Mesangial cell (primary cell): Measurements from ENCODE around the gene TRAF3IP3. TPM values are rescaled to one million over a fixed set of nuclear protein-coding genes. Genes with fewer than 3 reads are reported as not detected.

ENCODE experiments used
- total RNA-seq: library from RNA; depleted of rRNA; stranded (reverse); fragments of >200 nt; gene quantifications from 2 replicates; pipeline ENCODE4 v1.2.3, GENCODE V29; 2015

TRAF3IP3 gene
- not detected in 2 replicates for total RNA-seq

DNA sequence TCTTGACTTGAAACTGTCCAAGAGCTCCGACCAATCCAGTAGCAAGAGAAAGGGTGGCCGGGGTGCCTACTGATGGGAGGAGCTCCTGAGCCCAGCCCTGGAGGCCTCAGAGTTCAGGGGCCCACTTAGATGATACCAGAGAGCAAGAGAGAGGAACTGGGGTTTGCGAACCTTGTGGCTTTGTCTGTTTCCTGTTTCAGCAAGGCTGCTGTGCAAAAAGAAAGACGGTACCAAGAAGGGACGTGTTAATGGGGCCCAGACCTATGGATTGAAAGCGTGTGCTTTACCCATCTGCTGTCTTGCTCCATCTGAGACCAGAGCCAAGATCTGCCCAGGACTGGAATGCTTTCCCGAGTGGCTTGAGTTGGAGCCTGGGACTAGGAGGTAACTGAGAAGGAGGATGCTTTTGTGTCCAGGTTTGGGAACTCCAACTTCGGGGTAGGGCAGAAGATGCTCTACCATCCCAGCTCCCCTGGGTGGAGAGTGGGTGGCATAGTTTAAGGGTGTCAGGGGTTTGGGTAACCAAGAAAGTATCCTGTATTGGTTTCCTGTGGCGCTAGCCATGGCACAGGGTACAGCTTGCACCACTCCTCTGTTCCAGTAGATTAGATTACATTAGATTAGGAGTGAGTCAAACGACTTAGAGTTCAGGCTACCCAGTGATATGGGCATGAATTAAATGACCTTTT is at the start of gene TRAF3IP3:
TSS of gene TRAF3IP3 (plus strand) at position 128 of the 689 bp plus-strand sequence. CDS start 3,987 bp downstream, outside the sequence.

GRCh38 chr1:209784265-209785169 is 28.7 kb downstream of the TRAF3IP3 start, which contains the start of gene C1orf74:
Gene C1orf74 (minus strand): TSS chr1:209784559. CDS start chr1:209783634, 925 bp downstream.

GRCh38 chr1:209805875-209806760 is 50.3 kb downstream of the TRAF3IP3 start, which contains the start of gene IRF6:
Gene IRF6 (minus strand): TSS chr1:209806142. CDS start chr1:209801413, 4,729 bp downstream.

GRCh38 chr1:209827384-209828262 is 71.8 kb downstream of the TRAF3IP3 start, which contains the start of gene UTP25:
Gene UTP25 (plus strand): TSS chr1:209827972. CDS start chr1:209828064, 92 bp downstream.

Other genes starting within 250 kb of the TRAF3IP3 start
- 0.51 TPM in 1 of 2 replicates, not detected in the other for gene CAMK1G, start 172.3 kb upstream of the TRAF3IP3 start, total RNA-seq
- gene LAMB3, start 103.6 kb upstream of the TRAF3IP3 start, total RNA-seq = 6.2 and 7.2 TPM in 2 replicates
- gene G0S2, start 80.6 kb upstream of the TRAF3IP3 start, total RNA-seq = 1.5 and 5.1 TPM in 2 replicates
- gene HSD11B1, start 51.2 kb upstream of the TRAF3IP3 start, total RNA-seq = not detected in 2 replicates
- 1.8 and 2.3 TPM in 2 replicates for gene C1orf74, start 28.5 kb downstream of the TRAF3IP3 start, total RNA-seq
- gene IRF6, start 50.1 kb downstream of the TRAF3IP3 start, total RNA-seq = 3.1 and 11.8 TPM in 2 replicates
- 4.9 and 6.6 TPM in 2 replicates for gene UTP25, start 71.9 kb downstream of the TRAF3IP3 start, total RNA-seq
- gene SYT14, start 182.2 kb downstream of the TRAF3IP3 start, total RNA-seq = 2.6 and 8.0 TPM in 2 replicates